Stimulated activated CD4-positive, alpha-beta T cell treated with anti-CD3 and anti-CD28 coated beads, Interleukin-1b, Interleukin-23, amount 100 ng/mL, for 1 hour (primary cell): Measurements from ENCODE around the gene ACSL6.
"Not testable (repeated sequence)": the region's sequence is repeated elsewhere in the genome, so short reads cannot be mapped to it uniquely, and the experiment has no call there.

Source experiments
- DNase-seq, 2 donors: peaks; one replicate each; pipeline ENCODE4 v3.0.0-alpha.2; 2020; ENCODE audit warnings: low read depth in 2 of 2

Gene ACSL6

GRCh38 chr5:131942016-131942415 lies 69.4 kb downstream of the ACSL6 start:
- DNase-seq: no peak

GRCh38 chr5:131939690-131940345 lies 71.6 kb downstream of the ACSL6 start:
- DNase-seq: no peak

- DNase-seq: no peak
Observed at GRCh38 chr5:131932235-131932634, 79.2 kb downstream of the ACSL6 start.

GRCh38 chr5:131928957-131929356 lies 82.5 kb downstream of the ACSL6 start:
- DNase-seq: no peak

- DNase-seq: no peak
Observed at GRCh38 chr5:131926168-131926567, 85.3 kb downstream of the ACSL6 start.

- no peak for DNase-seq
Observed at GRCh38 chr5:131916481-131916880, 95.0 kb downstream of the ACSL6 start.

GRCh38 chr5:131914472-131914871 lies 97.0 kb downstream of the ACSL6 start:
- no peak for DNase-seq

- DNase-seq: no peak
Observed at GRCh38 chr5:131913603-131914002, 97.9 kb downstream of the ACSL6 start.

- DNase-seq: no peak
Observed at GRCh38 chr5:131906668-131907067, 104.8 kb downstream of the ACSL6 start.

- DNase-seq: not testable (repeated sequence)
Observed at GRCh38 chr5:131902266-131902665, 109.2 kb downstream of the ACSL6 start.
